Pulmonary artery endothelial cell (primary cell): ENCODE measurements around the gene MAP4K4. TPM values are rescaled to one million over a fixed set of nuclear protein-coding genes. Genes with fewer than 3 reads are reported as not detected.
A peak's percentile ranks its signal among the peaks of the same experiment; 100 is the strongest.
"Not testable (repeated sequence)": the region's sequence is repeated elsewhere in the genome, so short reads cannot be mapped to it uniquely, and the experiment has no call there.

Experiments
- DNase-seq: peaks from one replicate; pipeline ENCODE4 v3.0.0-alpha.2; 2011; ENCODE audit warnings: low read depth, low spot score
- total RNA-seq: library from RNA; depleted of rRNA; stranded (reverse); fragments of >200 nt; gene quantifications from 2 replicates; pipeline ENCODE4 v1.2.3, GENCODE V29; 2014

MAP4K4 gene
- total RNA-seq, 1 donor from 2014 or later: 480 TPM

GRCh38 chr2:101766337-101766736 lies 68.8 kb downstream of the MAP4K4 start:
- no peak for DNase-seq

- DNase-seq: peak; percentile 73
Measured at GRCh38 chr2:101766871-101767739, 69.6 kb downstream of the MAP4K4 start.

DNA sequence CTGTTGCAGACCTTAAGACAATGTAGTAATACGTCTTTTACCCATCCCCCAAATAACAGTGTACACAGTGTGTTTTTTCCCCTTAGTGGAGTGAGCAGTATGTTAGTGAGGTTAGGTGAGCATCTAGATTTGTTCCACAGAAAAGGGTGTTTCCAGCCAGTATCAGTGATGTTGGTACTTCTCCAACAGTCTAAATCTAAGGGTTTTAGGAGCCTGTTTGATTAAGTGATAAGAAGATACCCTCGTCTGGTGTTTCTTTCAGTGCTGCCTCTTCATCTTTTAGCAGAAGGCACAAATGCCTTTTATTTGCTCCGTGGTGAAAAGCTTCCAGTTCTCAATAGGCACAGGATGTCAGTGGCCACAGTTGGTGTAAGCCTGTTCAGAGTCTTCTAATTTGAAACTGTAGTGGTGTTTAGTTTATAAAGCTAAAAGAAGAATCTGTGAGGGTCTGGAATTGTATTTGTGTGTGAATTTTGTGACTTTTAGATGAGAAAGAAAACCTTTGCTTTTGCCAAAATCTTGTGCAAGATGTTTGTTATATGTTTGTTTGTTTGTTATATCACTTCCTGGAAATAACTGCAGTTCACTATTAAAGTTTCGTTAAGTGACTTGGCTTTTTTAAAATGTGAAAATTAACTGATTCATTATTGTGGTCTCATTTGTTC lies 71.2 kb downstream of the MAP4K4 start:
- no peak for DNase-seq

GRCh38 chr2:101769726-101770125 lies 72.2 kb downstream of the MAP4K4 start:
- DNase-seq: not testable (repeated sequence)

DNA sequence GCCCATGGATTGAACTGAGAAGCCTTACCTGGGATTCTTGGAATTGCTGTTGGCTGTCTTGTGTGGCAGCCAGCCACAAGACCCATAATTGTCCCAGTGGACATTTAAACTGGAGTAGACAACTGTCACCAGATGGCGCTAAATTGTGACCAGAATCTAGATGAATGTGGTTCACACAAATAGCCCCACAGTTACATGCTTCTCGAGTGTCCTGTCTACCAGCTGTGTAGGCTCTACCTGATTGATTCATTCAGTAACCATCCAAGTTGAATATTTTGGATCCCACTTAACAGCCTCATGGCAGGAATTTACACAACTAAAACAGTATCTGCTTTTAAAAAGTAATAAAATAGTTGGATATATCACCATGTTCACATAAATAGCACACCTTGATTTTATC lies 73.2 kb downstream of the MAP4K4 start:
- DNase-seq: no peak

DNA sequence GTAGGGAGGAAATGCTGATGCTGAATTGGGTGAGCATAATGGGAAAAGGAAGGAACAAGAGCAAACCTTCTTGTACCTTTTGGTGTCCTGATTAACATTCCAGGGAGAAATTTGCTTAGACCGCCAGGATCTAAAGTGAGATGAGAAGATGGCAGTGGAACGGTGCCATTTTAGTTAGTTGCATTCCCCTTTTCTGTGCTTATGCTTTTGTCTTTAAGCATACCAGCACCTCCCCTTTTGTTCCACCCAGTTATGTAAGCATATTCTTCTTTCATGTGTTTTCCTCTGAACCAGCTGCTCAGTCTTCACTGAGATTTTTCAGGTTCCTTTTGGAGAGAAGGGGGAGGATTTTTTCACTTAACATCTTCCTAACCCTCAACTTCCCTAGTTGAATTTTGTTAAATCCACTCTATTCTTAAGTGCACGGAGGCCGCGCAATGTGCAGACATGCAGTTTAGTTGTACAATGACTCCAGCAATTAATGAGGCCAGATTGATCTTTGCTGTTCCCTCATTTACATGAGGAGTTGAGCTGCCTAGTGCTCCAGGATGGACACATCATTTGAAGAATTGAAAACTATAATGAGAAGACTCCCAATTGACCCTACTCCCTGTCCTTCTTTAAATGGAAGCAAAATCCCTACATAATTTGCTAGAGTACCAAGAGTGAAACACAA lies 73.9 kb downstream of the MAP4K4 start:
- no peak for DNase-seq

- DNase-seq: no peak
Measured at GRCh38 chr2:101771910-101772321, 74.4 kb downstream of the MAP4K4 start.

- DNase-seq: no peak
Measured at GRCh38 chr2:101773137-101773536, 75.6 kb downstream of the MAP4K4 start.

DNA sequence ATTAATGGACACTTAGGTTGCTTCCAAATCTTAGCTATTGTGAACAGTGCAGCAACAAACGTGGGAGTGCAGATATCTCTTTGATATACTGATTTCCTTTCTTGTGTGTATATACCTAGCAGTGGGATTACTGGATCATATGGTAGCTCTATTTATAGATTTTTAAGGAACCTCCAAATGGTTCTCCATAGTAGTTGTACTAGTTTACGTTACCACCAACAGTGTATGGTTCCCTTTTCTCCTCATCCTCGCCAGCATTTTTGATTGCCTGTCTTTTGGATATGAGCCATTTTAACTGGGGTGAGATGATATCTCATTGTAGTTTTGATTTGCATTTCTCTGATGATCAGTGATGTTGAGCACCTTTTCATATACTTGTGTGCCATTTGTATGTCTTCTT lies 76.5 kb downstream of the MAP4K4 start:
- DNase-seq: not testable (repeated sequence)

DNA sequence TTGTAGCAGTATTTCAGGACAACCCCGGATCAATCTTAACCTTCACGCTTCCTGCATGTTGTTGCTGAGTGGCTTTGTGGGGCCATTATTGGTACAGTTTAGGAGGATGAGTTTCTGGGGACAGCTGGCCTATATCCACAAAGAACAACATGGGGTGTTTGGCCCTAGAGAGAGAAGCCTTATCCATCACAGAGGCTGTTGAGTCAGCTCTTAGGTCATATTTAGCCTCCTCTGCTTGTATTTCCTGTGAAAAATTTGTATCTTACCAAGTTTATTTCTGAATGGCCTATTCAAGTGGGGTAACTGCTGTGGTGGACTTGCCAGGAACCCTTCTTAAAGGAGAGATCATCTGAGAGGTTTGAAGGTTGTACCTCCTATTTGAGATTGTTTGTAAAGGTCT lies 77.6 kb downstream of the MAP4K4 start:
- DNase-seq: no peak

DNA sequence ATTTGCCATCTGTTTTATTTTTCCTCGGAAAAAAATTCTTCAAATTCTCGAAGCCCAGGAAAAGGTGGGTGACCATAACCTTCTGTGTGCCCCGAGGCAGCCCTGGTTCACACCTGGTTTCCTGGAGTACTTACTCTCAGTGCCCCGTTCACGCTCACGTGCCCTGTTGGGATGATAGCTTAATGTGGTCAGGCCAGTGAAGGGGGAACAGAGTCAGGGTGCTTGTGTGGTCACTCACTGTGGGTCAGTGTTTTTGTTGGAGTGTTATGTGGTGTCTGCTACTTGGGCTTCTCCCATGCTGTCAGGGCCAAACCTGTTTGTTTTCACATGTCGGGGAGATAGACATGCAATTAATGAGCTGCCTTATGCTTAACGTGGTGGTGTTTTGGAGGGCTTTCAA lies 78.1 kb downstream of the MAP4K4 start:
- no peak for DNase-seq

- no peak for DNase-seq
Measured at GRCh38 chr2:101776172-101777043, 78.9 kb downstream of the MAP4K4 start.

- no peak for DNase-seq
Measured at GRCh38 chr2:101777337-101777736, 79.8 kb downstream of the MAP4K4 start.

GRCh38 chr2:101778102-101778501 lies 80.6 kb downstream of the MAP4K4 start:
- DNase-seq: no peak

GRCh38 chr2:101779190-101779589 lies 81.7 kb downstream of the MAP4K4 start:
- no peak for DNase-seq

GRCh38 chr2:101779656-101780055 lies 82.1 kb downstream of the MAP4K4 start:
- DNase-seq: no peak

DNA sequence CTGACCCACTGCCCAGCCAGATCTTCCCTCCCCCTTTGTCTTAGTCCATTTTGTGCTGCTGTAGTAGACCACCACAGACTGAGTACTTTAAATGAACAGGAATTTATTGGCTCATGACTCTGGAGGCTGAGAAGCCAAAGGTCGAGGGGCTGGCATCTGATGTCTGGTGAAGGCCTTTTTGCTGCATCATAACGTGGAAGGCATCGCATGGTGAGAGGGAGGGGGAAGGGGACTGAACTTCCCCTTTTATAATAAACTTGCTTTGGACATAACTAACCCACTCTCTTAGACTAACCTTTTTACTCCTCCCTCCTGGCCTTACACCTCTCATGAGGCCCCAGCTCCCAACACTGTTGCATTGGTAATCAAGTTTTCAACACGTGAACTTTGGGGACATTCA lies 83.8 kb downstream of the MAP4K4 start:
- no peak for DNase-seq

DNA sequence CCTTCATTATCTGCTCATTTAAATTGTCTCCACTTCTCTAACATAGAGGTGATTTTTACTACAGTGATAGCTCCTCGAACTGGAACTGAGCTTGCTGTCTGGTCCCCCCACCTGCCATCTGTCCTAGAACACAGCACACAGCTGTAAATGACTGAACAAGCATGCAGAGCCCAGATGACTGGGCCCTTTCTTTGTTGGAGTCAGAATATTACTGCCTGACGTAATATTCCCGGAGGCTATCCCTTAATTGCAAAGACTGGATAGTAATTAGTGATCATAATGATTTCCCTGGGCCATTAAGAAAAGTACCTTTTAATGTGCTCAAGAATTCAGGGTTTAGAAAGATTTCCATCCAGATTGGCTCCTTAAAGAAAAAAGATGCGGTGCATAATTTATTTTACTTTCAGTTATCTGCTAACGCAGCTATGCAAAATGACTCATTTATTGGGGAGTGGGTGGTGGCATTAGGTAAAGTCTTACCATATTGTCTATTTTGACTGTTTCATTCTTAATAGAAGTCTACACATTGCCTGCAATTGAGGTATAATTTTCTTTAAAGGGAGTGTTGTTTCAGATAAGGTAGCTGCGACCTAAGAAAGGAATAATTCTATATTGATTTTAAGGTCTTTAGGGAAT lies 84.4 kb downstream of the MAP4K4 start:
- DNase-seq: no peak

DNA sequence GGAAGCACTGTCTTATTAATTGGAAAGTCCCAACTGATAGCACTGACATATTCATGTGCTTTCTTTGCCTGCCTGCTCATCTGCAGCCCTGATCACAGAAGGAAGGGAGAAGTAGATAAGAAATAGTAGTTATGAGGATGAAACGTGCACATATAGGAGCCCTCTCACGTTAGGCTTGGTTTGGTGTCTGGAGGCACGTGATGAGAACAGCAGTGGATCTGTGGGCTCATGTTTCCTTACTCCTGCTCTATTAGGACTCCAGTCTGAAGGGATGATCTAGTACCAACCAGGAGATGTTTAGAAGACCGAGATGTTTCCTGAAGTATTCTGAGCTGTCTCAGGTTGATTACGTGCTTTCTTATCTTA lies 84.9 kb downstream of the MAP4K4 start:
- no peak for DNase-seq

DNA sequence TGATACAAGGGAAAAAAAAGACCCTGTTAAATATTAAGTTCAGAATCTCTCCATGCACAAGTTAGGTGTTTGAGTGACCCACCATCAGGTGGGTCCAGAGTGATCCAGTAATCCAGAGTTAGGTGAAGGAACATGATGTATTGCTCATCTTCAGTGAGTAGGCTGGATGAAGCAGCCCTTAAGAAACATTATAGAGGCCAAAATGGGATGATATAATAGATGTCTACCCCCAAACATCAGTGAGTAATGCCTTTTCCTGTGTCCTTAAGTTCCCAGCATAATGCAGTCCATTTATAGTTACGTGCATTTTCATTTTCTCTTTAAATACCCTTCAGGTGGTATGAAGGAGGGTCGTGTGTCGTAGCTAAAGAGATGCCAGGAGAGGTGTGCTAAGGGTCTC lies 89.6 kb downstream of the MAP4K4 start:
- DNase-seq: no peak

- DNase-seq: no peak
Measured at GRCh38 chr2:101788565-101788964, 91.1 kb downstream of the MAP4K4 start.
